Spinal cord (tissue), 10 donors: Measurements from ENCODE around the gene VASN. TPM values are rescaled to one million over a fixed set of nuclear protein-coding genes. Genes with fewer than 3 reads are reported as not detected.

Source experiments
- DNase-seq, 6 donors: peaks; one replicate each; pipeline versions ENCODE4 v3.0.0 to v3.0.0-alpha.2; 2013 to 2015; ENCODE audit warnings: low spot score in 6 of 6, low read depth in 4 of 6
- H3K27ac ChIP-seq: one replicate; pipeline ENCODE4 v1.5.1; 2013; ENCODE audit warnings: low read depth, low read length, control low read depth
- H3K27me3 ChIP-seq: one replicate; pipeline ENCODE4 v1.6.1; 2013; ENCODE audit warnings: low read length; ENCODE audit not compliant: control insufficient read depth, insufficient read depth
- H3K36me3 ChIP-seq: one replicate; pipeline ENCODE4 v1.6.1; 2013; ENCODE audit warnings: low read length; ENCODE audit not compliant: control insufficient read depth, insufficient read depth
- H3K4me1 ChIP-seq: one replicate; pipeline ENCODE4 v1.6.1; 2013; ENCODE audit warnings: low read length; ENCODE audit not compliant: control insufficient read depth, insufficient read depth
- H3K4me3 ChIP-seq: one replicate; pipeline ENCODE4 v1.5.1; 2013; ENCODE audit warnings: low read depth, low read length, control low read depth
- H3K9me3 ChIP-seq: one replicate; pipeline ENCODE4 v1.6.1; 2013; ENCODE audit warnings: low read length; ENCODE audit not compliant: control insufficient read depth, insufficient read depth
- WGBS: methylation state at CpG from one replicate; pipeline ENCODE4 v1.1.5; 2013; ENCODE audit warnings: missing lambda C conversion rate; ENCODE audit not compliant: insufficient coverage; 5-methylcytosine and 5-hydroxymethylcytosine counted together
- long read RNA-seq, 4 donors: transcript quantifications; one replicate each; lab custom pipeline, GENCODE V29; 2026
- polyA plus RNA-seq, 2 donors: library from polyadenylated mRNA; unstranded; fragments of 120-200 nt; gene quantifications; one replicate each; pipeline ENCODE4 v1.2.1, GENCODE V29; 2013; ENCODE audit not compliant: insufficient read length in 2 of 2
- total RNA-seq, 2 donors: library from RNA; depleted of rRNA in 1 of 2; stranded (reverse); fragments of 120-200 nt in 1 of 2; fragments of >200 nt in 1 of 2; gene quantifications; one replicate each; pipeline versions ENCODE4 v1.2.3 to v1.2.4, GENCODE V29; 2013 to 2014
- donor health status: healthy.

VASN gene
- total RNA-seq (10 to 100 TPM in 1 of 2 donors, 1 to 10 TPM in 1; 8.1 to 19.6 TPM), polyA plus RNA-seq (10 to 100 TPM in 1 of 2 donors, 1 to 10 TPM in 1; 5.3 to 10.8 TPM)
- long read RNA-seq, donor 1, partial matches to known transcripts = 0 of 9 reads
- long read RNA-seq, donor 1, other reads (novel, unspliced or antisense) = 6 of 9 reads
- long read RNA-seq, donor 2 = 0 reads
- long read RNA-seq, donor 3, partial matches to known transcripts = 0 of 1 reads
- long read RNA-seq, donor 3, other reads (novel, unspliced or antisense) = 0 of 1 reads
- long read RNA-seq, donor 4, transcript VASN-201 (2 exons, 2,806 nt) = major isoform, 11 of 11 reads
- long read RNA-seq, donor 4, partial matches to known transcripts = 0 of 11 reads
- long read RNA-seq, donor 4, other reads (novel, unspliced or antisense) = 0 of 11 reads

DNA sequence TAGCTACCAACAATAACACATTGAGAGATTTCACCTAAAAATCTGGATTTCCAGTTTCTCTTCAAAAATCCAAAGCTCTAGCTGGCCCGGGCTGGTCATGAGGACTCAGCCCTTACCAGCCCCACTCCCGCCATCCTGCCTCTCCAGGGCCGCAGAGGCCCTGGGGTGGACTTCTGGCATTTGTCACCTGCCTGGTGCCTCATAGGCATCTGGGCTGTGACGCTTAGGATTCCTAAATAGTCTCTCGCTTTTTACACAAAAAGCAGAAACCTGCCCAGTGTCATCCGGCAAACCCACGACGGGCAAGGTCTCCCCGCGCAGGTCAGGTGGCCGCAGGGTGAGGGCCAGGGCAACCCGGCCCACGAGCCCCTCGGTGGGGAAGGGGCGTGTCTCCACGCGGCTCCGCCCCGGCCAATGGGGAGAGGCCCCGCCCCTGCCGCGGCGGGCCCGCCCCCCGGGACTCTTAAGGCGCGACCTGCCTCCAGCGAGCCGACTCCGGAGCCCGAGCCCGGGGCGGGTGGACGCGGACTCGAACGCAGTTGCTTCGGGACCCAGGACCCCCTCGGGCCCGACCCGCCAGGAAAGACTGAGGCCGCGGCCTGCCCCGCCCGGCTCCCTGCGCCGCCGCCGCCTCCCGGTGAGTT lies at the start of gene VASN:
TSS of gene VASN (plus strand) at position 492 of the 644 bp plus-strand sequence. CDS start 9,030 bp downstream, outside the sequence.
- 4% methylated on average over 50 of the region's 50 CpGs for WGBS
- no peaks in the 10 kb centered on the region for H3K27me3 ChIP-seq
- peaks cover 42% of the 10 kb centered on the region for H3K36me3 ChIP-seq
- peak in 3 of 6 donors; percentile 51 to 87 (median 85) for DNase-seq
- H3K4me1 ChIP-seq = peaks cover 58% of the 10 kb centered on the region
- peak within 1 kb of the TSS; percentile 52 for H3K27ac ChIP-seq
- H3K9me3 ChIP-seq = no peaks in the 10 kb centered on the region
- H3K4me3 ChIP-seq = peak within 1 kb of the TSS; percentile 56

DNA sequence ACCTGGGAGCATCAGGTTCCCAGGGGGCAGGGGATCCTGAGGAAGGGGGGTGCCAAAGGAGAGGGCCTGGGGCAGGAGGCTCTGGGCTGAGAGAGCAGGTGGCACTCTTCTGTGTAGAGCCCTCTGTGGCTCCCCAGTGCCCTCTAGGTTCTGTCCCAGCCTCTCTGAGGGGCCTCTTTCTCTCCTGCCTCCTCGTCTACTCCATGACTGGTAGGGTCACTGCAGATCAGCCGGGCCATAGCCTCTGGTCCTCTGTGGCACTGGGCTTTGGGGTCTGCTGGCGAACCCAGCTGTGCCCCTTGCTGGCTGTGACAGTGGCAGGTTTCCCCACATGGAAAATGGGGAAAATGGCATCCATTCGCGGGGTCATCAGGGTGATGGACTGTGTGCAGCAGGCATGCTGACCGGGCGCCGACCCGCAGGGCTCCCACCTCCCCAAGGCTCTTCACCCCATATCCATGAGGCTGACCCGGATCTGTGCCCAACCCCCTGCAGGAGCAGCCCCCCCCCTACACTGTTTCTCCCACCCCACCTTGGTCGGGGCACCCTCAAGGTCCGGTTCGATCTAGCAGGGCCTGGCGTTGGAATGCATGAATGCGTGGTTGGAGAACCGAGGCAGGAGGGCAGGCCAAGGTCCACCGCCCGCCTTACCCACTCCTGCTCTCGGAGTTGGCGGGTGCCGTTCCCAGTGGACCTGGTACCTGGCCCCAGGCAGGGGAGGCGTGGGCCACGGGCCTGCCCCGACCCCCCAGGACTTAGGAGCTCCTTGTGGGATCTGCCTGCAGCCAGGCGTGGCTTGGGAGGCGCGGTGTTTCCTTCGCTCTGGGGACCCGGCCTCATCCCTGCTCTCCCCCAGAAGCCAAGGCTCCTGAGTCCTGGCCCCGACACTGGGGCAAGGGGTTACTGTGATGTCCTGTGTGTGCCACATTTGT lies 49.3 kb upstream of the VASN start:
- H3K9me3 ChIP-seq = no peaks in the 10 kb centered on the region
- WGBS = 90% methylated on average over 22 of the region's 30 CpGs
- H3K4me3 ChIP-seq = no peak overlapping the region
- H3K4me1 ChIP-seq = peaks cover 88% of the 10 kb centered on the region
- no peak overlapping the region for H3K27ac ChIP-seq
- H3K27me3 ChIP-seq = no peaks in the 10 kb centered on the region
- no peak for DNase-seq
- peaks cover 50% of the 10 kb centered on the region for H3K36me3 ChIP-seq

DNA sequence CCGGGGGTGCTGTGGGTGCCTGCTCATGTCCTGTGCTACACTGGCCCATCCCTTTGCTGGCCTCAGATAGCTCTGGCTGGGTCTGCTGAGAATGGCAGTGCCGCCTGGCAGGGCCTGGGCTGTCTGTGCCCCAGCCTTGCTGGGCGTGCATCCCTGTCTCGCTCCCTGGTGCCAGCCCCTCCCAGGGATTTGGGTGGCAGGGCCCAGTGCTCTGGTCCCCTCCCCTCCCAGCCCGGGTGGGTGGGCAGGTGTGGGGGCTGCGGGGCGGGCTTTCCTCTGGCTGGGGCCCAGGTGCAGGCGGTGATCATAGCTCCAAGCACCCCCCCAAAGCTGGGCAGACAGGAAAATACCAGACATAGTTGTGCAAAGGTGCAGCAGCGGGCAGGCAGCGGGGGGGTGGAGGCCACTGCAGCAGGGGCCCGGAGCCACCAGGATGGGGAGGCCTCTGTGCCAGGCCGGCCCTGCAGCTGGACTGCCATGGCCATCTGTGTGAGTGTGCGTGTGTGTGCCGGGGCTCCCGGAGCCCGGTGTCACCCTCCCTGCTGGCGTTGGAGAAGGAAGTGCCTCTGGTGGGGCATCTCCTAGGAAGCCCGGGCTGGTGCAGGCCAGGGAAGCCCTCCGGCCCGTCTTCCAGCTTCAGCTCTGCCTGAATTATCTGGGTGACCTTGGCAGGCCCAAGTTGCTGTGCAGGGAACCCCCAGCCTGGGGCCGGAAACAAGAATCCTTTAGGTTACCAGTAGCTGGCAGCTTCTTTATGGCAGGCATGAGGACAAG lies 48.4 kb upstream of the VASN start:
- DNase-seq = no peak
- Histone ChIP-seq H3K27ac (peak overlapping the region; percentile 70), H3K27me3 (no peaks in the 10 kb centered on the region), H3K36me3 (peaks cover 47% of the 10 kb centered on the region), H3K4me1 (peaks cover 85% of the 10 kb centered on the region), H3K4me3 (no peak overlapping the region), H3K9me3 (no peaks in the 10 kb centered on the region)
- 52% methylated on average over 18 of the region's 21 CpGs for WGBS

GRCh38 chr16:4323845-4324488 lies 47.7 kb upstream of the VASN start:
- peaks cover 85% of the 10 kb centered on the region for H3K4me1 ChIP-seq
- no peak overlapping the region for H3K4me3 ChIP-seq
- no peak for DNase-seq
- peak overlapping the region; percentile 70 for H3K27ac ChIP-seq
- WGBS = 47% methylated on average over 5 of the region's 12 CpGs
- H3K36me3 ChIP-seq = peaks cover 50% of the 10 kb centered on the region
- H3K27me3 ChIP-seq = no peaks in the 10 kb centered on the region
- H3K9me3 ChIP-seq = no peaks in the 10 kb centered on the region

DNA sequence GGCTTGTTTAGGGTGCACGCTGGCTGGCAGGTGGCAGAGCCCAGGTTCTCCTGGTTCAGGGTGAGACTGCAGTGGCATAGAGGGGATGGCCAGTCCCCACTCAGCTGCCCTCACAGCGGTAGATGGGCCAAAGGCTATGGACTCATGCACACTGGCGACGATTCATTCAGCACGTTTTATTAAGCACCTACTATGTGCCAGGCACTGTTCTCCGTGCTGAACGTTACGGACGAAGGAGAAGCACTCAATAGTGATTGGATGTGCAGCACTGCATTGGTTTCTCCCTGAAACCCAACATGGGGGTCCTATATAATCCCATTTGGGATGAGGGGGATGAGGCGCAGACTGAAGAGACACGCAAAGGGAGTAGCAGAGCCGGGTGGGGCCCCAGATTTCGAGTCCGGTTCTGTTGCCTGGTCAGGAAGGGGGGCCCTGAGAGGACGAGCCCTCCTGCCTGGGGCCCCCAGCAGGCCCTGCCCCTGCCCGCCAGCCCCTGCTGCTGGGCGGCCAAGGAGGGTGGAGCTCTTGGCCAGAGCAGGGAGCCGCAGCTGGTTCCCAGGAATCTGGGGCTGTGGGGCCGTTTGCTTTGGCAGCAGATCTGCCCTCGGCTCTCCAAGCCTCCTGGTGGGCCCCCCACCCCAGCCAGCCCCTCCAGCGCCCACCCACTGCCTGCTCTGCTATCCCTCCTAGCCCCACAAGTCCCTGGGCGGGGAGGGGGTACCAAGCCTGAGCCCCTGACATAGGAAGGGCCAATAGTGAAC lies 47.0 kb upstream of the VASN start:
- Histone ChIP-seq H3K27me3 (no peaks in the 10 kb centered on the region), H3K4me3 (no peak overlapping the region), H3K4me1 (peaks cover 85% of the 10 kb centered on the region)

GRCh38 chr16:4325253-4325758 lies 46.3 kb upstream of the VASN start:
- no peaks in the 10 kb centered on the region for H3K9me3 ChIP-seq
- 89% methylated on average over 4 of the region's 6 CpGs for WGBS
- no peak overlapping the region for H3K4me3 ChIP-seq
- peak overlapping the region; percentile 70 for H3K27ac ChIP-seq
- H3K4me1 ChIP-seq = peaks cover 83% of the 10 kb centered on the region
- peaks cover 43% of the 10 kb centered on the region for H3K36me3 ChIP-seq
- no peaks in the 10 kb centered on the region for H3K27me3 ChIP-seq
- no peak for DNase-seq

More for the DNA sequence above, 47.0 kb upstream of the VASN start:
- Histone ChIP-seq H3K27ac (peak overlapping the region; percentile 70), H3K9me3 (no peaks in the 10 kb centered on the region), H3K36me3 (peaks cover 48% of the 10 kb centered on the region)
- 70% methylated on average over 20 of the region's 22 CpGs for WGBS
- DNase-seq = no peak

DNA sequence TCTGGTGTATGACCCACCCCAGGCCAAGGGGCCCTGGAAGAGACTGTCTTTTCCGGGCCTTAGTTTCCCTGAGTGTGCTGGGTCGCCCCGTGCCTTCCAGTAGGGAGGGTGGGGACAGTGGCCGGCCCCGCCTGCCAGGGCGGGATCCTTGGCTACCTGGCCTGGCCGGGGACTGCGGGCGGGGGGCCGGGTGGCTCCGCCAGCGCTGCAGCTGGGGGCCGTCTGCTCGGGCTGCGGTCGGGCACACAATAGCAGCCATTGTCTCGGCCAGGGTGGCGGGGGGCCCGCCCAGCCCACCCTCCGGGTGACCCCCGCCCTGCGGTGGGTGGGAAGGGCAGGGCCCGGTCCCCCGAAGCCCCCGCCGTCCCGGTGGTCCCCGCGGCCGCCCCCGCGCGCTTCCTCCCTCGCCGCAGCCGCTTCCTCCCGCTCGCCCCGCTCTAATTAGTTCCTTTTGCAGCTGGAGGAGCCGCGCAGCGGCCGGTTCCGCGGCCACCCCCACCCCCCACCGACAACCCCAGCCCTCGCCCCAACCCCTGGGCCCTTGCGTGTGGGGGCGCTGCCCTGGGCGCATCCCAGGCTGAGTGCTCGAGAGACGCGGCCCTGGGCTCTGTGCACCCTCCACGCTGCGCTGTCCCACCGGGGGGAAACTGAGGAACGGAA lies 44.1 kb upstream of the VASN start:
- Histone ChIP-seq H3K9me3 (no peaks in the 10 kb centered on the region), H3K27me3 (no peaks in the 10 kb centered on the region), H3K4me3 (peak overlapping the region; percentile 21), H3K4me1 (peaks cover 65% of the 10 kb centered on the region), H3K36me3 (peaks cover 37% of the 10 kb centered on the region), H3K27ac (peak overlapping the region; percentile 83)
- WGBS = 2% methylated on average over 50 of the region's 57 CpGs
- no peak for DNase-seq
